GM12878 (cell line): ENCODE measurements around the gene ULBP2.
"Not testable (repeated sequence)": the region's sequence is repeated elsewhere in the genome, so short reads cannot be mapped to it uniquely, and the experiment has no call there.

Source experiments
- CREB1 ChIP-seq: IDR thresholded peaks from 2 replicates; pipeline ENCODE4 v1.6.1; 2012; ENCODE audit warnings: low read depth, mild to moderate bottlenecking, inconsistent platforms
- EP300 ChIP-seq, 2 experiments: fragments of 150-350 bp in 1 of 2; IDR thresholded peaks; 2 replicates each; pipeline ENCODE4 v1.6.1; 2011 to 2012; ENCODE audit warnings: low read depth in 2 of 2, low read length in 2 of 2, borderline replicate concordance in 1 of 2, improper control_type of control experiment in 1 of 2, inconsistent platforms in 1 of 2; ENCODE audit not compliant: control insufficient read depth in 1 of 2
- SIX5 ChIP-seq: IDR thresholded peaks from 2 replicates; pipeline ENCODE4 v1.6.1; 2011; ENCODE audit warnings: mild to moderate bottlenecking, low read depth, low read length, moderate library complexity; ENCODE audit not compliant: severe bottlenecking
- TF ChIP-seq, protein P1 (sequence below), 3 experiments: IDR thresholded peaks in 2 of 3; conservative IDR thresholded peaks in 1 of 3; 2 replicates each; pipeline ENCODE4 v1.5.1; 2011; ENCODE audit warnings: low read depth in 3 of 3, low read length in 3 of 3, mild to moderate bottlenecking in 3 of 3, control low read depth in 2 of 3, moderate library complexity in 2 of 3, inconsistent platforms in 1 of 3, mixed read lengths in 1 of 3; ENCODE audit not compliant: control insufficient read depth in 2 of 3, insufficient read depth in 1 of 3; ENCODE audit errors: extremely low read depth in 1 of 3

DNA sequence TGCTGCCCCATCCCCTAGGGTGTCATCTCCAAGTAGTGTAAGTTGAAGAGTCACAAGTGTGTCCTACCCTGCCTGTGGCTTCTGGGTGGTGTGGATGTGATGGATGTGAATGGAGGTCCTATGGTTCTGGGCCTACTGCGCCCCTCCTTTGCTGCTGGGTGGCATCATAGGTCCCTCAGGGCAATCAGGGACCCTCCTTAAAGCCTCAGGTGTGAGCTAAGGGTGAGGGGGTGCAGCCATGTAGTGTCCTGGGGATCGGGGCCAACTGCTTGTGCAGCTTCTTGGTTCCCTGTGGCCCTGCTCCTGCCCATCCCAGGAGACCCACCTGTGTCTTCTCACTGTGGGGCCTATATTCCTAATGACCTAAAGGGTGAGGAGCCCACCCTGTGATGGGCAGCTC, 24.5 kb downstream of the ULBP2 start:
- TF ChIP-seq EP300 (IDR thresholded peaks at IDR 0.05; ENCODE audit: borderline replicate concordance in 1 of 2, control insufficient read depth in 1 of 2, low read depth in 2 of 2, low read length in 2 of 2); CREB1; SIX5: not testable (repeated sequence)
- TF ChIP-seq, protein P1, sequence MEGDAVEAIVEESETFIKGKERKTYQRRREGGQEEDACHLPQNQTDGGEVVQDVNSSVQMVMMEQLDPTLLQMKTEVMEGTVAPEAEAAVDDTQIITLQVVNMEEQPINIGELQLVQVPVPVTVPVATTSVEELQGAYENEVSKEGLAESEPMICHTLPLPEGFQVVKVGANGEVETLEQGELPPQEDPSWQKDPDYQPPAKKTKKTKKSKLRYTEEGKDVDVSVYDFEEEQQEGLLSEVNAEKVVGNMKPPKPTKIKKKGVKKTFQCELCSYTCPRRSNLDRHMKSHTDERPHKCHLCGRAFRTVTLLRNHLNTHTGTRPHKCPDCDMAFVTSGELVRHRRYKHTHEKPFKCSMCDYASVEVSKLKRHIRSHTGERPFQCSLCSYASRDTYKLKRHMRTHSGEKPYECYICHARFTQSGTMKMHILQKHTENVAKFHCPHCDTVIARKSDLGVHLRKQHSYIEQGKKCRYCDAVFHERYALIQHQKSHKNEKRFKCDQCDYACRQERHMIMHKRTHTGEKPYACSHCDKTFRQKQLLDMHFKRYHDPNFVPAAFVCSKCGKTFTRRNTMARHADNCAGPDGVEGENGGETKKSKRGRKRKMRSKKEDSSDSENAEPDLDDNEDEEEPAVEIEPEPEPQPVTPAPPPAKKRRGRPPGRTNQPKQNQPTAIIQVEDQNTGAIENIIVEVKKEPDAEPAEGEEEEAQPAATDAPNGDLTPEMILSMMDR (IDR thresholded peaks at IDR 0.05 in 2 of 3, conservative IDR thresholded peaks at IDR 0.05 in 1 of 3; ENCODE audit: control insufficient read depth in 2 of 3, extremely low read depth in 1 of 3, insufficient read depth in 1 of 3, low read depth in 3 of 3, low read length in 3 of 3): not testable (repeated sequence)
